ENCODE measurements around the gene MRPL24.

DNA sequence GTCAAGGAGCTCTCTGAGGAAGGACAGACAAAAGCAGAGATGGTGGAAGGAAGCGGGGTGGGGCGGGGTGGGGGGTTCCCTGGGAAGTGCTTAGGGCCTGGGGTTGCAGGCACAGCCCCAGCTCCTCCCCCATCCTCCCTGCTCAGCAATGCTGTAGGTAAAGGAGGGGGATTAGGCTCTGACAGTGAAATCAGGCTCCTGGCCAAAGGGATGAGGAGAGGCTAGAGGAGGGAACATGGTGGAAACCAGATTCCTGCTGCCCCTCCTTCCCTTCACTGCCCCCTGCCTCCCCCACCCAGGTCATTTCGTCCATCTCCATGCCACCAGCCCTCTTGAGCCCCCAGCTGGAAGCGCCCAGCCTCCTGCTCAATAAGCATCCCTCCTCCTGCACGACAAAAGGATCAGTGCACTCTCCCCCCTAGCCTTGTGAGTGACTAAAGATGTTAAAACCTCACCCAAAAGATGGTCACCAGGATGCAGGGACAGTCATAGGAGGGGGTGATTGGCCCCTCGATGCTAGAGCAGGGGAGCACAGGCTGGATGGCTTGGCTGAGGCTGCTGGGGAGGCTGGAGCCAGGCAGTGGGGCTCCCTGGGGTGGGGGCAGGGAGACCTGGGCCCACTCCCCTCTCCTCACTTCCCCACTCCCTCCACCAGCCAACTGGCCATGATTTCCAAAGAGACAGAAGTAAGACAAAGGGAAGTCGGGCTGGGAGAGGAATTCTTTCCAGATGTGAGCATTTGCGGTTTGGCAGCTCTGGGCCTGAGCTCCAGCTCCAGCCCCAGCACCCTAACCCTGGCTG lies 33.3 kb downstream of the MRPL24 start:
- TF ChIP-seq, protein P1, sequence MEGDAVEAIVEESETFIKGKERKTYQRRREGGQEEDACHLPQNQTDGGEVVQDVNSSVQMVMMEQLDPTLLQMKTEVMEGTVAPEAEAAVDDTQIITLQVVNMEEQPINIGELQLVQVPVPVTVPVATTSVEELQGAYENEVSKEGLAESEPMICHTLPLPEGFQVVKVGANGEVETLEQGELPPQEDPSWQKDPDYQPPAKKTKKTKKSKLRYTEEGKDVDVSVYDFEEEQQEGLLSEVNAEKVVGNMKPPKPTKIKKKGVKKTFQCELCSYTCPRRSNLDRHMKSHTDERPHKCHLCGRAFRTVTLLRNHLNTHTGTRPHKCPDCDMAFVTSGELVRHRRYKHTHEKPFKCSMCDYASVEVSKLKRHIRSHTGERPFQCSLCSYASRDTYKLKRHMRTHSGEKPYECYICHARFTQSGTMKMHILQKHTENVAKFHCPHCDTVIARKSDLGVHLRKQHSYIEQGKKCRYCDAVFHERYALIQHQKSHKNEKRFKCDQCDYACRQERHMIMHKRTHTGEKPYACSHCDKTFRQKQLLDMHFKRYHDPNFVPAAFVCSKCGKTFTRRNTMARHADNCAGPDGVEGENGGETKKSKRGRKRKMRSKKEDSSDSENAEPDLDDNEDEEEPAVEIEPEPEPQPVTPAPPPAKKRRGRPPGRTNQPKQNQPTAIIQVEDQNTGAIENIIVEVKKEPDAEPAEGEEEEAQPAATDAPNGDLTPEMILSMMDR (conservative IDR thresholded peaks at IDR 0.05; ENCODE audit: low read length) = no peak
- TF ChIP-seq EZH2phosphoT487 (IDR thresholded peaks at IDR 0.05; ENCODE audit: borderline replicate concordance, low read depth, low read length) = no peak
